ENCODE data around the gene DCBLD2. TPM values are rescaled to one million over a fixed set of nuclear protein-coding genes. Genes with fewer than 3 reads are reported as not detected.

DCBLD2 gene
- total RNA-seq, 1 experiment from 2014 or later: 48.0 TPM

DNA sequence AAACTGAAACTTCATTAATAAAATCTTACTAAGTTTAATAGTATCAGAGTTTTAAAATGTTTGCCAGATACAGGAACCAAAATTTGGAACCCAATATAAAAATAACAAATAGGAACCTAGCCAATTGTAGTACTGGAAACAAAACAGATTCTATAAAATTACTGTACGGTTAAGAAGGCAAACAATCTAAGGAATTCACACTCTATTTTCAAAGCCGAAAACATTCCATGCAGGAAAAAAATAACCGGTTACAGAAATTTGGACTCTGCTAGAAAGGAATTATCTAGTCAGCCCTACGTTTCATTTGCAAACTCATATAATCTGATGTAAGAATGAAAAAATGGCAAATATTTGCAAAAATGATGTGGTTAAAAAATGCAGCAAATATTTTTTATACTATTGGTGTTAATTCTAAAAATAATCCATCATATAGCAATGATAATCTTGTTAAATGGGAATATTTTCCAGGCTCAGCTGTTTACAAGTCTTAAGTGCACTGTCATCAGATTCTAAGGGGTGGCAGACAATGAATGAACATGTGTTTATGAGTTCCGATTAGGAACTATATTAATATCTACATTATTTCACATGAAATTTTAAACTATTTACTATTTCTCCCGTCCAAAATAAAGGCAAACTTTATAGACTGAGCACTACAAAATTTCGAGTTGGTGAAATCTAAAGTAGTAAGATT is 58.1 kb downstream of the DCBLD2 start:
- Histone ChIP-seq H3K79me2 (ENCODE audit: insufficient read depth, low read length) (no peaks in the 10 kb centered on the region), H2BK20ac (ENCODE audit: low read depth, low read length, poor library complexity, severe bottlenecking) (no peak overlapping the region), H3K23me2 (ENCODE audit: insufficient read length, low read depth, low read length, poor library complexity, severe bottlenecking) (no peaks in the 10 kb centered on the region), H3K27ac (ENCODE audit: insufficient read length, low read depth, low read length) (no peak overlapping the region), H3K18ac (ENCODE audit: insufficient read length, low read depth, low read length) (no peak overlapping the region), H3K56ac (ENCODE audit: insufficient read length, low read depth, low read length) (no peak overlapping the region), H4K91ac (ENCODE audit: insufficient read length, low read depth, low read length) (no peak overlapping the region), H3K9me3 (ENCODE audit: control insufficient read depth, low read depth, low read length) (no peaks in the 10 kb centered on the region), H3K9ac (ENCODE audit: extremely low read depth, insufficient read length, low read length) (no peak overlapping the region), H3K79me1 (ENCODE audit: insufficient read depth, low read depth, low read length, poor library complexity, severe bottlenecking) (no peaks in the 10 kb centered on the region), H3K14ac (ENCODE audit: insufficient read depth, low read length) (no peak overlapping the region), H3K4me2 (ENCODE audit: insufficient read depth, insufficient read length, low read length) (no peak overlapping the region), H3K27me3 (ENCODE audit: insufficient read depth, low read length) (no peaks in the 10 kb centered on the region), H2BK5ac (ENCODE audit: insufficient read length, low read length) (no peak overlapping the region), H4K20me1 (ENCODE audit: control insufficient read depth, insufficient read depth, insufficient read length) (no peaks in the 10 kb centered on the region), H3T11ph (ENCODE audit: low read length) (no peak overlapping the region), H2AK5ac (ENCODE audit: insufficient read length, low read length) (no peak overlapping the region), H2BK15ac (ENCODE audit: low read depth, low read length) (no peak overlapping the region), H4K8ac (replicated peaks; ENCODE audit: insufficient read length, low read depth, low read length) (no peak overlapping the region), H2AFZ (ENCODE audit: low read length) (no peak overlapping the region), H2BK120ac (ENCODE audit: low read depth, low read length, poor library complexity, severe bottlenecking) (no peak overlapping the region), H3K4ac (ENCODE audit: low read depth, low read length) (no peak overlapping the region), H4K5ac (ENCODE audit: insufficient read length, low read depth, low read length) (no peak overlapping the region), H3K4me1 (ENCODE audit: insufficient read depth, low read length) (no peaks in the 10 kb centered on the region), H3K23ac (ENCODE audit: insufficient read length, low read depth, low read length) (no peak overlapping the region), H2BK12ac (ENCODE audit: insufficient read length, low read depth, low read length) (no peak overlapping the region)
- Mint-ChIP-seq H3K4me1 (no peaks in the 10 kb centered on the region), H3K27ac (no peak overlapping the region), H3K4me3 (no peak overlapping the region), H3K9me3 (peaks cover 11% of the 10 kb centered on the region in 2 experiments), H3K36me3 (ENCODE audit: insufficient read depth in 1 of 3, low read depth in 3 of 3) (peaks cover 29 to 36% (median 36%) of the 10 kb centered on the region in 3 experiments), H3K27me3 (ENCODE audit: low read depth) (no peaks in the 10 kb centered on the region; the same call in 1 of the 2 replicates)
- TF ChIP-seq, protein P1, sequence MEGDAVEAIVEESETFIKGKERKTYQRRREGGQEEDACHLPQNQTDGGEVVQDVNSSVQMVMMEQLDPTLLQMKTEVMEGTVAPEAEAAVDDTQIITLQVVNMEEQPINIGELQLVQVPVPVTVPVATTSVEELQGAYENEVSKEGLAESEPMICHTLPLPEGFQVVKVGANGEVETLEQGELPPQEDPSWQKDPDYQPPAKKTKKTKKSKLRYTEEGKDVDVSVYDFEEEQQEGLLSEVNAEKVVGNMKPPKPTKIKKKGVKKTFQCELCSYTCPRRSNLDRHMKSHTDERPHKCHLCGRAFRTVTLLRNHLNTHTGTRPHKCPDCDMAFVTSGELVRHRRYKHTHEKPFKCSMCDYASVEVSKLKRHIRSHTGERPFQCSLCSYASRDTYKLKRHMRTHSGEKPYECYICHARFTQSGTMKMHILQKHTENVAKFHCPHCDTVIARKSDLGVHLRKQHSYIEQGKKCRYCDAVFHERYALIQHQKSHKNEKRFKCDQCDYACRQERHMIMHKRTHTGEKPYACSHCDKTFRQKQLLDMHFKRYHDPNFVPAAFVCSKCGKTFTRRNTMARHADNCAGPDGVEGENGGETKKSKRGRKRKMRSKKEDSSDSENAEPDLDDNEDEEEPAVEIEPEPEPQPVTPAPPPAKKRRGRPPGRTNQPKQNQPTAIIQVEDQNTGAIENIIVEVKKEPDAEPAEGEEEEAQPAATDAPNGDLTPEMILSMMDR (conservative IDR thresholded peaks at IDR 0.05): no peak
- no CpG with 5 or more reads among the region's 7 CpGs for WGBS (ENCODE audit: extremely low coverage, insufficient read length, low lambda C conversion rate)
- DNase-seq: no peak
